GM12874 (cell line): Measurements from ENCODE around the gene CCDC188.

Experiments
- CTCF ChIP-seq: IDR thresholded peaks from 2 replicates; pipeline ENCODE4 v1.5.1; 2011; ENCODE audit warnings: low read depth, mild to moderate bottlenecking, control low read depth, low read length, moderate library complexity; ENCODE audit not compliant: insufficient read depth

The CCDC188 gene

GRCh38 chr22:20124083-20124787, 26.6 kb downstream of the CCDC188 start:
- TF ChIP-seq CTCF, result no peak

- TF ChIP-seq CTCF, result no peak
These were observed 27.3 kb downstream of the CCDC188 start for GRCh38 chr22:20123366-20124082.

GRCh38 chr22:20121856-20122415, 28.9 kb downstream of the CCDC188 start:
- no peak for TF ChIP-seq CTCF

GRCh38 chr22:20118300-20119020, 32.4 kb downstream of the CCDC188 start:
- TF ChIP-seq CTCF, result no peak

GRCh38 chr22:20117633-20118299, 33.1 kb downstream of the CCDC188 start:
- TF ChIP-seq CTCF, result no peak

DNA sequence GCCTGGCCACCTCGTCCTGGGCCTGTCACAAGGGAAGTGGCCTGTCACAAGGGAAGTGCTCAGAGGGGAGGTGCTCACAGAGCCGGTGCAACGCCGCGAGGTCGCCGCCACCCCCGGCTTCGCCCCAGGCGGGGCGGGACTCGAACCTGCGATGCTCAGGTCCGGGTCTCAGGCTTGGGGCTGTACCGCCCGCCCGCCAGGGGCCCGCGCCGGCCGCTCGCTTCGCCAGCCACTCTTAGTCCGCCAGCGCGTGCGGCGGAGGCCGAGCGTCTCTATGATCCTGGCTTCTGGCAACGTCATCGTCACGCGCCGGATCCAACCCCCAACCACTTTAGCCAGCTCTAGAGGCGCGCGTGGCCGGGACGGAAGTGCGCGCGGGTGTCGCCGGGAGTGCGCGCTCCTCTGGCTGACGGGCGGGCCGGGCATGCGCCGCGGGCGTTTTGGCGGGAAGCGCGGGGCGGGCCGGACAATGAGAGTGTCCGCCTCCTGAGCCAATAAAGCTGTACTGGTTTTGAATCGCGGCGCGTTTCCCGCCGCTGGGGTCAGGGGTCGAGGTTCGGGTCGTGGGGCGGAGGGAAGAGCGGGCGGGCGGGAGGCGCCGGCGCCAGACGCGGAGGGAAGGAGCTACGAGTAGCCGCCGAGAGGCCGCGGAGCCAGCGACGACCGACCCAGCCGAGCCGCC, 33.8 kb downstream of the CCDC188 start, which contains the start of gene TRMT2A:
TSS of gene TRMT2A (minus strand) at position 276 of the 682 bp plus-strand sequence. CDS start 320 bp downstream, outside the sequence.
- TF ChIP-seq CTCF, result peak; percentile 35
